Fibroblast of gingiva (primary cell): ENCODE measurements around the gene ZNF658.
"Not testable (repeated sequence)": the region's sequence is repeated elsewhere in the genome, so short reads cannot be mapped to it uniquely, and the experiment has no call there.

ENCODE experiments used
- DNase-seq: peaks from one replicate; pipeline ENCODE4 v3.0.0-alpha.2; 2011; ENCODE audit warnings: low read depth

The ZNF658 gene

DNA sequence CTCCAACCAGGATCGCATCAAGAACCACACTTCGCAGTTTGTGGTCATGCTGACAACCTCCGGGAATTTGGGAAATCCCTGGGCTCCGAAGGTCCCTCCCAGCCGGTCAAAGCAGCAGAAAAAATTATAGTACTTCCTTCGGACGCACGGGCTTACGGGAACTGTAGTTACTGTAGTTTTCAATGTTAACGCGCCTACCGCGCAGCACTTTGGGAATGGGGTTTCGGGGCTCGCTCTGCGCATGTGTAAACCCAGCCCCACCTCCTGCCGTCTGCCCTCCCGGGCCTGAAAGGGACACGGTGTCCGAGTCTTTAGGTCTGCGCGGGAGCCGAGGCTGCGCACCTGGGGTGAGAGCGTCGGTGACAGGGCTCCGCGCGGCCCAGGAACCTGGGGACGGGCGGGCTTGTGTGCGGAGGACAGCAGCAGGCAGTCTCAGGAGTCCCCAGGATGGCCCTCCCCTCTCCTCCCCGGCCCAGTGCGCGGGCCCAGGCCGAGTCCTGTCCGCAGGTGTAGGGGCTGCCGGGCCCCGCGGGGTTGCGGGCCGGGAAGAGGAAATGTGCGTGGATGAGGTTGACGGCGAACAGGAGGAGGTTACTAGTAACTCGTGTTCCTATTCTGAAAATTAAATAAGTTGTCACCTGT is at the start of gene ZNF658:
Gene ZNF658, plus strand, starts transcription at position 236 of the 642 bp plus-strand sequence. CDS start 2,837 bp downstream, outside the sequence.
- peak; percentile 92 for DNase-seq

DNA sequence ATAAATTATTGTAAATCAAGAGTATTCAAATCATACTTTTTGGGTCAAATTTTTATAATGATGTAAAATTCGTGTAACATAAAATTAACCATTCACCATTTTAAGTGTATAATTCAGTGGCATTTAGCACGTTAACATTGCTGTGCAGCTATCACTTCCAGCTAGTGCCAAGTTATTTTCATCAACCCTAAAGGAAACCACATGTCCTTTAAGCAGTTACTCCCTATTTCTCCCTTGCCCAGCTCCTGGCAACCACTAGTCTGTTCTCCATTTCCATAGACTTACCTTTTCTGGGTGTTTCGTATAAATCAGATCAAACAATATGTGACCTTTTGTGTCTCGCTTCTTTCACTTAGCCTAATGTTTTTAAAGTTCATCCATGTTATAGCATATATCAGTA is 38.8 kb upstream of the ZNF658 start:
- DNase-seq = not testable (repeated sequence)

DNA sequence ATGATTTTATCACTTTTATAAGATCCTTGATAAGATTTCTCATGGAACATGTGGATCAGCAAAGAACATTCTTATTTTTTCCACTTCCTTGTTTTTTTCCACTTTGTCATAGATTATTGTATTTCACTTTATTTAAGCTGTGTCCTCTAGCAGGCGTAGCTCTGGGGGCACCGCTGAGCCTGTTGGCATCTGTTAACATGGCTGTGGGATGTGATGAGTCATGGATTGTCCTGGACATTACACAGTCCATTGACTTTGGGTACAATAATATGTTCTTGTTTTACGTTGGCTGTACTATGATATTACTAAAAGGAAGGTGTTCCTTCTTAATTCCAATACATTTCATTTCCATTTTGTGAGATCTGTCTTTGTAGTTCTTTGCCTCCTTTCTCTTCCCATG is 31.9 kb upstream of the ZNF658 start:
- DNase-seq = not testable (repeated sequence)

DNA sequence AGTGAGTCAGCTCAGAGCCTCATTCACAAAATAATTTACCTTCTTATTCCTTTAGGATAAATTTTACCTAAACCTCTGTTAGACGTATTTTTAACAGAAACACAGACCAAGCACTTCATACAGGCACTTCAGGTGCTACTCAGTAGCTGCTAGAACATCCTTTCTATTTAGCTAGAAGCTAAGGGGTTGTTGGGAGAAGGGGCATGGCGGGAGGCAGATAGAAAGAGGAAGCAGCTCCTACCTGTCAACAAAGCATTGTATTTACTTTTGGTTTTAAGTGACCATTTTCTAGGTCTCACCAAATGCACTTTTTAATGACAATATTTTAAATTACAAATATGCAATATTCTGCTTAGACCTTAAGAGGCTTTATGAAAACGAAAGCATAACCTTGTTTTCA is 19.9 kb upstream of the ZNF658 start:
- DNase-seq = not testable (repeated sequence)

DNA sequence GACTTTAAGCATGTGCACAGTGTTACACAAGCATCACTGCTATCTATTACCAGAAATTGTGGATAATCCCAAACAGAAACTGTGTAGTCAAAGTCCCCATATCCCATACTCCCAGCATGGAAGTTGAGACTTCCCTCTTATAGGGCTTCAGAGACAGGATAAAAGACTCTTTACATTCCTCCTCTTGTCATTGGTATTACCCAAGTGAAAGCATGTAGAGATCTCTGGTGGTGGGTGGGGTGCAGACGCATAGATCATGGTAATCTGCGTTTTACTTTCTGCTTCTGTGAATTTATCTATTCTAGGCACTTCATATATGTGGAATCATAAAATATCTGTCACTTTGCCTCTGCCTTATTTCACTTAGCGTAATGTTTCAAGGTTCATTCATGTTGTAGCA is 18.7 kb upstream of the ZNF658 start:
- DNase-seq = not testable (repeated sequence)

DNA sequence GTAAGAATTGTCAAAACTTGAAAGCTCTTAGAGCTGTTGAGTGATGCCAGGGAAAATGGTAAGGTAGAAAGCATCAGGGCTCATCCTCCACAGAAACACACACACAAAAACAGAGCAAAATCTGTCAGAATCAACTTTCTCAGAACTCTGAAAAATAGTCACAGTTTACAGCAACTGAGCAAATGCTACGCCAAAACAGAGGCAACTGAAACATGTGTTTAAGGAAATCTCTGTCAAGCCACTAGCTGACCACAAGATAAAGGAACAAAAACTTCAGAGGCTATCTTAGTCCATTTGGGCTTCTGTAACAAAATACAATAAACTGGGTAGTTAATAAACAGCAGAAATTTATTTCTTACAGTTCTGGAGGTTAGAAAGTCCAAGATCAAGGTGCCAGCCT is 10.2 kb upstream of the ZNF658 start:
- not testable (repeated sequence) for DNase-seq

DNA sequence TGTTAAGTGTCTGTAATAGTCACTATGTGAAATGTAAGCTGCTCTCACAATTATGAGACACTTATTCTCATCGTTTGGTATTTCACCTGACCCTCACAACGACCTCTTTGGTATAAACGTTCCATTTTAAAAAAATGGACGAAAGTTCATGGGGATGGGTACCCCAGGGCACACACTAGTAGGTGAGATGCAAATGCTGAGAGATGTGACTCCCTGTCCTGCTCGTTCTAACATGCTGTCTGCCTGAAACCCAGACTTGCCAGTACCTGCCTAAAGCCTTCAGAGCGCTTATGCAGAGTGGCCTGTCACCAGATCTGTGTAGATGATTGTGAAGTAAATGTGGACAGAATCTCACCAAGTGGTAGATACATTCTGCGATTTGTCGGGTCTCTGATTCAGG is 616 bp downstream of the ZNF658 start:
- not testable (repeated sequence) for DNase-seq

DNA sequence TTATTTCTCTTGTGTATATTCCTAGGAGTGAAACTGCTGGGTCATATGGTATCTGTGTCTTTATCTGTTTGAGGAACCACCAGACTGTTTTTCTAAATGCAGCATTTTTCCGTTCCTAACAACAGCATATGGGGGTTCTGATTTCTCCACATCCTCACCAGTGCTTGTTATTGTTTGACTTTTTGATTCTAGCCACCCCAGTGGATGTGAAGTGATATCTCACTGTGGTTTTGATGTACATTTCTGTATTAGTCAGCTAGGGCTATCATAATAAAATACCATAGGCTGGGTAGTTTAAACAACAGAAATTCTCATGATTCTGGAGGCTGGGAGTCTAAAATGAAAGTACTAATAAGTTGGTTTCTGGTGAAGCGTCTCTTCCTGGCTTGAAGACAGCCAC is 9.0 kb downstream of the ZNF658 start:
- DNase-seq = not testable (repeated sequence)

DNA sequence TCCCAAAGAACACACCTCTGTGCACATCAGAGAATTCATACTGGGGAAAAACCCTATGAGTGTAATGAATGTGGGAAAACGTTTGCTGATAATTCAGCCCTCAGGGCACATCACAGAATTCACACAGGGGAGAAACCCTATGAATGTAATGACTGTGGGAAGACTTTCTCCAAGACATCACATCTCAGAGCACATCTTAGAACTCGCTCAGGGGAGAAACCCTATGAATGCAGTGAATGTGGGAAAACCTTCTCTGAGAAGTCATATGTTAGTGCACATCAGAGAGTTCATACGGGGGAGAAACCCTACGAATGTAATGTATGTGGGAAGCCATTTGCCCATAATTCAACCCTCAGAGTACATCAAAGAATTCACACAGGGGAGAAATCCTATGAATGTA is 19.5 kb downstream of the ZNF658 start:
- not testable (repeated sequence) for DNase-seq

DNA sequence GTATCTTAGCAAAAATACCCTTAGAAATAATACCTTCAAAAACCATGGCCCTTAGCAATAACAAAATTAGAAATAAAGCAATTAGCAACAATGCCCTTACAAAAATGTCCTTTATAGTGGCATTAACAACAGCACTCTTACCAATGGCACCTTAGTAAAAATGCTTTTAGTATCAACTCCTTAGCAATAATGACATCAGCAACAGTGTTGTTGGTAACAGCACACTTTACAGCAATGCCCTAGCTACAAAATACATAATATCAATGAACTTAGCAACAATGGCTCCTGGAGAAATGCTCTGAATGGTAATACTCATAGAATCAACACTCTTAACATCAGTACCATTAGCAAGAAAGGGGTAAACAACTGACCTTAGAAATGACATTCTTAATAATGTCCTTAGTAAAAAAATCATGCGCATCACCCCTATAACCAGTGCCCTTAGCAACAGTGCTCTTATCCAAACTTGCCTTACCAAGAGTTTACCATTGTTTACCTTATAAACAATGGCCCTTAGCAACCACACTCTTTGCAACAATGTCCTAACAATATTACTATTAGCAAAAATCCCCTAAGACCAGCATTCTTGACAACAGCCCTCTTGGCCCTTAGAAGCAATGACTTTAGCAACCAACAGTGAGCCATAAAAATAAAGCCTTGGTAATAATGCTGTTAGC is 35.8 kb downstream of the ZNF658 start:
- not testable (repeated sequence) for DNase-seq

DNA sequence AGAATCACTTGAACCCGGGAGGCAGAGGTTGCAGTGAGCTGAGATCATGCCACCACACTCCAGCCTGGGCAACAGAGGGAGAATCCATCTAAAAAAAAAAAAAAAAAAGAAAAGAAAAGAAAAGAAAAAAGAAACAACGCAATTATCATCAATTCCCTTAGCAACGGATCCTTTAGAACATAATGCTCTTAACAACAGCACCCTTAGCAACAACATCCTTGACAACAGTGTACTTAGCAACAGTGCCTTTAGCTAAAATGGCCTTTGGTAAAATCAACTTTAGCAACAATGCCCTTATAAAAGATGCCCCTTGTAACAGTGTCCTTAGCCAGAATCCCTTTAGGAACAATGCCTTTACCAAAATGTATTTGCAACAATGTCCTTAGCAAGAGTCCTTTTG is 37.1 kb downstream of the ZNF658 start:
- not testable (repeated sequence) for DNase-seq

DNA sequence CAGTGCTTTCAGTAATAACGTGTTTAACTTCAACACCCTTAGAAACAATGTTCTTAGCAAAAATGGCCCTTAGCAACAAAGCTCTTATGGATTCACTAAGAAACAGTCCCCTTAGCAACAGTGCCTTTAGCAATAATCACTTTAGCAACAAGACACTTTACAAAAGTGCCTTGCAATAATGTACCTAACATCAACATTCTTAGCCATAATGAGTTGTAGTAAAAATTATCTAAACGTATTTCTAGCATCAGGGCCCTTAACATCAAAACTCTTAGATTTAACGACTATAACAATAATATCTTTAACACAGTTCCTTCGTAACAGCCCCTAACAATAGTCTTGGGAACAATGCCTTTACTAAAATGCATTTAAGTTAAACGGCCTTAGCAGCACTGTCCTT is 37.8 kb downstream of the ZNF658 start:
- not testable (repeated sequence) for DNase-seq

DNA sequence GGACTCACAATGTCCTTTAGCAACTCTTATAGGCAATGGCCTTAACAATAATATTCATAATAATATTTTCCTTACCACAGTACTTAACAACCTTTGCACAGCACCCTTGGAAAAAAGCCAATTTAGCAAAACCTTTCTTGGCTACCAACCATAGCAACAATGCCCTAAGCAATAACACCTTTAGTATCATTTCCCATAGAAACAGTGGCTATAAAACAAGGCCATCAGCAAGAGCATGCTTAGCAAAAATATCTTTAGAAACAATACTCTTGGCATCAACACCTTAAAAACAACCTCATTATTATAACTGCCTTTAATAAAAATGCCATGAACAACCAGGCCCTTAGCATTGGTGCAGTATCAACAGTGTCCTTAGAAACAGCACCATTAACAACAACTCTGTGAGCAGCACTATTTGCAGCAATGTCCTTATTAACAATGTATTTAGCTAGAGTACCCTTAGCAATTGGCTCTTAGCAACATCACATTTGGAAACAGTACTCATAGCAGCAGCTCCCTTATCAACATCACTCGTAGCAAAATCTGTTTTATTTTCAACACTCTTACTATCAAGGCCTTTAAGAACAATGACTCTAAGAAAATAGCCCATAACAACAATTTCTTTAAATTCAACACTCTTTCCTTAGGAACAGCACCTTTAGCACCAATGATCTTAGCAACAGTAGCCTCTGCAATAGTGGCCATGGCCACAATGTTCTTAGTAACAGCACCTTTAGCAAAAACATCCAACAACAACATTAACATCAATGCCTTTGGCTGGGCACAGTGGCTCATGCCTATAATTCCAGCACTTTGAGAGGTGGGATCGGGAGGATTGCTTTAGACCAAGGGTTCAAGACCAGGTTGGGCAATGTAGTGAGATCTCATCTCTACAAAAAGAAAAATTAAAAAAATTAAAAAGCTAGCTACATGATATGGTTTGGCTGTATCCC is 39.6 kb downstream of the ZNF658 start:
- not testable (repeated sequence) for DNase-seq

DNA sequence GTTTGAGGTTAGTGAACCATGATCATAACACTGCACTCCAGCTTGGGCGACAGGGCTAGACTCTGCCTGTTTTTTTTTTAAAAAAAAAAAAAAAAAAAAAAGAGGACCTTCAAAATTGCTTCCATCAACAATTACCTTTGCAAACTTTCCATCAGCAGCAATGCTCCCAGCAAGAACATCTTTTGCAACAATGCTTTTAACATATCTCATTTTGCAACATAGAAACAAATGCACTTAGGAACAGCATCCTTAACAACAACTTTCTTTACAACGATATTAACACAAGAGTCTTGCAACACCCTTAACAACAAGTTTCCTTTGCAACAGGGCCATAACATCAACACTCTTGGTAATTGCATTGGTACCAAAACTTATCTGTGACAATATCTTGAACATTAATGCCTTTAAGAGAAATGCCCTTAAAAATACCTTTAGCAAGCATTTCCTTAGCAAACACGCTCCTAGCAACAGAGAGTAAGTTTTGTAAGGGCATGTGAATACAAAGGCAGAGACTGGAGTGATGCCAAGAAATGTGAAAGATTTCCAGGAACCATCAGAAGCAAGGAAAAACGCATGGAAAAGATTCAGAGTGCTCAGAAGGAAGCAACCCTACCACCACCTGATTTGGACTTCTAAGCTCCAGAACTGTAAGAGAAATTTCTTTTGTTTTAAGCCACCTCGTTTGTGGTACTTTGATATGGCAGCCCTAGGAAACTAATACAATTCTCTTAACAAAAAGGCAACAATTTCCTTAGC is 42.1 kb downstream of the ZNF658 start:
- DNase-seq = not testable (repeated sequence)

DNA sequence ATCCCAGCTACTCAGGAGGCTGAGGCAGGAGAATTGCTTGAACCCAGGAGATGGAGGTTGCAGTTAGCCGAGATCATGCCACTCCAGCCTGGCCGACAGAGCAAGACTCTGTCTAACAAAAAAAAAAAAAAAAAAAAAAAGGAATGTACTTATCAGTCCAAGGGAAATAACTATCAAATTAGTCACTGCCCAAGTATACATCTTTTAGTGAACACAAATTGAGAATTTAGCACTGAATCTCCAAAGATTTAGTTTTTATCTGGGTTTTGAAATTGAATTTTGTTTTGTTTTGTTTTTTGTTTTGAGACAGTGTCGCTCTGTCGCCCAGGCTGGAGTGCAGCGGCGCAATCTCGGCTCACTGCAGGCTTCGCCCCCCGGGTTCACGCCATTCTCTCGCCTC is 52.1 kb downstream of the ZNF658 start:
- DNase-seq = not testable (repeated sequence)
